Stimulated activated naive CD8-positive, alpha-beta T cell treated with anti-CD3 and anti-CD28 coated beads, Interleukin-15, amount 100 ng/mL, for 72 hours (primary cell): ENCODE measurements around the gene RNF225.
A peak's percentile ranks its signal among the peaks of the same experiment; 100 is the strongest.
"Not testable (repeated sequence)": the region's sequence is repeated elsewhere in the genome, so short reads cannot be mapped to it uniquely, and the experiment has no call there.

ENCODE experiments used
- ATAC-seq: fragments of 150-1000 bp; cut with Tn5 transposase; 2 replicates; pipeline ENCODE4 v1.10.0; 2021; ENCODE audit warnings: mild to moderate bottlenecking, moderate library complexity
- DNase-seq, 2 donors: peaks; one replicate each; pipeline ENCODE4 v3.0.0; 2021 to 2022
- H3K27ac Mint-ChIP-seq, 2 donors: one replicate each; pipeline ENCODE4 v1.8.0; 2022; ENCODE audit warnings: mild to moderate bottlenecking in 2 of 2, mixed read lengths in 2 of 2, moderate library complexity in 2 of 2
- H3K27me3 Mint-ChIP-seq: one replicate; pipeline ENCODE4 v1.8.0; 2022; ENCODE audit warnings: mixed read lengths
- H3K4me1 Mint-ChIP-seq: one replicate; pipeline ENCODE4 v1.8.0; 2022; ENCODE audit warnings: mild to moderate bottlenecking, mixed read lengths
- H3K4me3 Mint-ChIP-seq, 2 donors: one replicate each; pipeline ENCODE4 v1.8.0; 2022; ENCODE audit warnings: mild to moderate bottlenecking in 2 of 2, mixed read lengths in 2 of 2, moderate library complexity in 1 of 2
- H3K9me3 Mint-ChIP-seq, 2 donors: one replicate each; pipeline ENCODE4 v1.8.0; 2022; ENCODE audit warnings: mixed read lengths in 2 of 2

Gene RNF225

GRCh38 chr19:58409010-58409790, 13.7 kb downstream of the RNF225 start:
- DNase-seq (peak; percentile 33 to 46), ATAC-seq (peak; percentile 34)
- Mint-ChIP-seq H3K27me3 (no peaks in the 10 kb centered on the region), H3K4me1 (peaks cover 35% of the 10 kb centered on the region), H3K27ac (peak overlapping the region; percentile 22 to 93), H3K9me3 (no peaks in the 10 kb centered on the region), H3K4me3 (peak overlapping the region; percentile 86 to 99)

- DNase-seq (no peak), ATAC-seq (no peak)
- no peaks in the 10 kb centered on the region for H3K27me3 Mint-ChIP-seq
- H3K27ac Mint-ChIP-seq = no peak overlapping the region
- no peak overlapping the region for H3K4me3 Mint-ChIP-seq
- no peaks in the 10 kb centered on the region for H3K9me3 Mint-ChIP-seq
- H3K4me1 Mint-ChIP-seq = no peaks in the 10 kb centered on the region
These were observed 21.1 kb downstream of the RNF225 start for GRCh38 chr19:58416604-58417003.

DNA sequence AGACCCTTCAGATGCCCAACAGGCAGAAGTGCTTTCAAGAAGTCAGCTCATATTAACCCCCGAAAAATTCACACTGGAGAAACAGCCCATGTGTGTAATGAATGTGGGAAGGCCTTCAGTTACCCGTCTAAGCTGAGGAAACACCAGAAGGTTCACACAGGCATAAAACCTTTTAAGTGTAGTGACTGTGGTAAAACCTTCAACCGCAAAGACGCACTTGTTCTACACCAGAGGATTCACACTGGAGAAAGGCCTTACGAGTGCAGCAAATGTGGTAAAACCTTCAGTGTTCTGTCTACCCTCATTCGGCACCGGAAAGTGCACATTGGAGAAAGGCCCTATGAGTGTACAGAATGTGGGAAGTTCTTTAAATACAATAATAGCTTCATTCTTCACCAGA, 21.6 kb downstream of the RNF225 start:
- H3K27ac Mint-ChIP-seq = no peak overlapping the region
- ATAC-seq (no peak), DNase-seq (no peak)
- no peaks in the 10 kb centered on the region for H3K27me3 Mint-ChIP-seq
- no peaks in the 10 kb centered on the region for H3K4me1 Mint-ChIP-seq
- no peak overlapping the region for H3K4me3 Mint-ChIP-seq
- H3K9me3 Mint-ChIP-seq = no peaks in the 10 kb centered on the region

DNA sequence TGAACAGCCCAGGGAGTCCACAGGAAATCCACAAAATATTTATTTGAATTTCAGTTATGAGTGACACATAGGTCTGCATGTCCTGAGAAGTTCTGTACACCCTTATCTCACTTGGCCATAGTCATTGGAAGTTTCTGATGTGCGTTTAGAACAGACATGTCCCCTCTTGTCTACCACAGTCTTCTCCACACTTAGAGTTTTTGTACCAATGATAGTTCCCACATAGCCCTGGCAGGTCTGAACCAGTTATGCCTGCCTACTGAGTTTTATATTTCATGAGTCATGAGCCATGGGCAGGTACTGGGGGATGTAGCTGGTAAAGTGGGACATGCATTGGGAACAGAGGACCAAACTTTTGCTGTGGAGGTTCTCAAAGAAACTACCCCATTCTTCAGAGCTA, 33.2 kb downstream of the RNF225 start:
- no peak for DNase-seq
- peaks cover 21 to 55% of the 10 kb centered on the region in 2 donors for H3K9me3 Mint-ChIP-seq
- H3K4me3 Mint-ChIP-seq = no peak overlapping the region
- H3K4me1 Mint-ChIP-seq = no peaks in the 10 kb centered on the region
- H3K27ac Mint-ChIP-seq = no peak overlapping the region
- no peaks in the 10 kb centered on the region for H3K27me3 Mint-ChIP-seq
- no peak for ATAC-seq

GRCh38 chr19:58429745-58430144, 34.3 kb downstream of the RNF225 start:
- H3K27ac Mint-ChIP-seq = no peak overlapping the region
- no peak for DNase-seq
- H3K27me3 Mint-ChIP-seq = no peaks in the 10 kb centered on the region
- H3K9me3 Mint-ChIP-seq = peaks cover 21 to 56% of the 10 kb centered on the region in 2 donors
- H3K4me1 Mint-ChIP-seq = no peaks in the 10 kb centered on the region
- no peak overlapping the region for H3K4me3 Mint-ChIP-seq
- ATAC-seq = no peak

DNA sequence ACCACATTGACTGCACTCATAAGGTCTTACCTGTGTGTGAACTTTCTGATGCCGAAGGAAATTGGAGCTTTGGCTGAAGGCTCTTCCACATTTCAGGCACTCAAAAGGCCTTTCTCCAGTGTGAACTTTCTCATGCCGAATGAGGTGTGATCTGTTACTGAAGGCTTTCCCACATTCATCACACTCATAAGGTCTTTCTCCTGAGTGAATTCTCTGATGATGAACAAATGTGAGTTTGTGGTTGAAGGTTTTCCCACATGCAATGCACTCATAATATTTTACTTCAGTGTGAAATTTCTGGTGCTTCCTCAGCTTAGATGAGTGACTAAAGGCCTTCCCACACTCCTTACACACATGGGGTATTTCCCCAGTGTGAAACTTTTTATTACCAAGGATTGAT, 38.8 kb downstream of the RNF225 start:
- Mint-ChIP-seq H3K9me3 (peaks cover 42 to 72% of the 10 kb centered on the region in 2 donors), H3K4me3 (no peak overlapping the region), H3K27ac (peak overlapping the region in 1 of 2 donors; percentile 40), H3K4me1 (peaks cover 14% of the 10 kb centered on the region), H3K27me3 (no peaks in the 10 kb centered on the region)
- no peak for DNase-seq
- no peak for ATAC-seq

GRCh38 chr19:58439576-58440554, 44.4 kb downstream of the RNF225 start, which contains the start of gene ZNF132:
ZNF132 (minus strand) TSS chr19:58440153; CDS start chr19:58439821, 332 bp downstream.
- H3K27ac Mint-ChIP-seq = peak within 1 kb of the TSS; percentile 97 to 98
- H3K4me3 Mint-ChIP-seq = peak within 1 kb of the TSS; percentile 99
- H3K9me3 Mint-ChIP-seq = peaks cover 39 to 79% of the 10 kb centered on the region in 2 donors
- ATAC-seq (peak; percentile 99), DNase-seq (peak; percentile 91 to 97)
- peaks cover 36% of the 10 kb centered on the region for H3K4me1 Mint-ChIP-seq
- no peaks in the 10 kb centered on the region for H3K27me3 Mint-ChIP-seq

DNA sequence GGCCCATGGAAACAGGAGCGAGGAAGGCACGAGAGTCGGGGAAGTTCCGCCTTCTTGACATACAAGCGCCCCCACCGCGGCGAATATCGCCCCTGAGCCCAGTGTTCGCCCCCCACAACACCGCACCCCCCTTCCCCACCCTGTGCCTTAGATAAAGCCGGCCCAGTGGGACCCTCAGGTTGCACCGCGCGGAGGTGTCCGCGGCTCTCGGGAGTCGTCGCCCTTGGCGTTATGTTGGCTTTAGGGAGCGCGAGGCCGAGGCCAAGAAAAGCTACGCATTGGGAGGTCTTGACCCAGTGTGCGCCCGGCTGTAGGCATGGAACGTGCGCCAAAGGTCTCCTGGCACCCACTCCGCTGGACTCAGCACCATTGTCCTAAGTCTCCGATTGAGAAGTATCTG, 45.1 kb downstream of the RNF225 start:
- Mint-ChIP-seq H3K27ac (peak overlapping the region; percentile 97 to 98), H3K4me1 (peaks cover 36% of the 10 kb centered on the region), H3K4me3 (peak overlapping the region; percentile 99), H3K9me3 (peaks cover 34 to 72% of the 10 kb centered on the region in 2 donors), H3K27me3 (no peaks in the 10 kb centered on the region)
- ATAC-seq = no peak
- DNase-seq = no peak

DNA sequence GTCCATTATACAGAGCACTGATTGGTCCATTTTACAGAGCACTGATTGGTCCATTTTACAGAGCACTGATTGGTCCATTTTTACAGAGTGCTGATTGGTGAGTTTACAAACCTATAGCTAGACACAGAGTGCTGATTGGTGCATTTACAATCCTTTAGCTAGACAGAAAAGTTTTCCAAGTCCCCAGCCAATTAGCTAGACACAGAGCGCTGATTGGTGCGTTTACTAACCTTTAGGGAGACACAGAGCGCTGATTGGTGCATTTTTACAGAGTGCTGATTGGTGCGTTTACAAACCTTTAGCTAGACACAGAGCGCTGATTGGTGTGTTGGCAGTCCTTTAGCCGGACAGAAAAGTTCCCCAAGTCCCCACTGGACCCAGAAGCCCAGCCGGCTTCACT, 47.5 kb downstream of the RNF225 start:
- Mint-ChIP-seq H3K4me1 (peaks cover 32% of the 10 kb centered on the region), H3K27me3 (peaks cover 18% of the 10 kb centered on the region), H3K9me3 (peaks cover 25 to 62% of the 10 kb centered on the region in 2 donors)
- H3K4me3 Mint-ChIP-seq, H3K27ac Mint-ChIP-seq, ATAC-seq, DNase-seq: not testable (repeated sequence)
